ENCODE data around the gene IL18R1. TPM values are rescaled to one million over a fixed set of nuclear protein-coding genes. Genes with fewer than 3 reads are reported as not detected.

The IL18R1 gene
- total RNA-seq, 1 donor from 2014 or later: 2.4 TPM

DNA sequence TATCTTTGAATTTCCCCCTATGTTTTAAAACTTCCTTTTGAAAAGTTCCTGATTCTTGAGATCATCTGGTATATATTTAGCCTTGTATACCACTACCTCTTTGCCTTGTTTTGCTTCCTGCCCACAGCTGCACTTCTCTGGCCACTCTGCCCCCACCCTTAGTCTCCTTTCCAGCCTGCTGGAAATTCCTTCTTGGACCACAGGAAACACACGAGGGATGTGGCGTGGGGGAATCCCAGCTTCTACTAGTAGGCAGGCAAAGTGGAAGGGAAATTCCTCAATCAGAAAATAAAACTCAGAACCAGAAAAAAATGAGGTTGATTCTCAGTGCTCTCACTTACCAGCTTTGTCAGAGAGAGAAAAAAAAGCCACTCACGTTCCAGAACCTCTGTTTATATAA lies 80.7 kb downstream of the IL18R1 start:
- no peaks in the 10 kb centered on the region for H3K27me3 Mint-ChIP-seq (ENCODE audit: low read depth, unreplicated experiment)
- no peak overlapping the region for H3K4me3 Mint-ChIP-seq (ENCODE audit: unreplicated experiment)
- H4K20me1 ChIP-seq (ENCODE audit: insufficient read depth, low read length): no peaks in the 10 kb centered on the region
- H3K4me1 Mint-ChIP-seq (ENCODE audit: low read depth, unreplicated experiment): peaks cover 27% of the 10 kb centered on the region
- peak overlapping the region; percentile 42 for H3K4me2 ChIP-seq (ENCODE audit: low read length)
- TF ChIP-seq EZH2 (IDR thresholded peaks at IDR 0.05; ENCODE audit: insufficient read depth, low read length): no peak
- TF ChIP-seq, protein P1, sequence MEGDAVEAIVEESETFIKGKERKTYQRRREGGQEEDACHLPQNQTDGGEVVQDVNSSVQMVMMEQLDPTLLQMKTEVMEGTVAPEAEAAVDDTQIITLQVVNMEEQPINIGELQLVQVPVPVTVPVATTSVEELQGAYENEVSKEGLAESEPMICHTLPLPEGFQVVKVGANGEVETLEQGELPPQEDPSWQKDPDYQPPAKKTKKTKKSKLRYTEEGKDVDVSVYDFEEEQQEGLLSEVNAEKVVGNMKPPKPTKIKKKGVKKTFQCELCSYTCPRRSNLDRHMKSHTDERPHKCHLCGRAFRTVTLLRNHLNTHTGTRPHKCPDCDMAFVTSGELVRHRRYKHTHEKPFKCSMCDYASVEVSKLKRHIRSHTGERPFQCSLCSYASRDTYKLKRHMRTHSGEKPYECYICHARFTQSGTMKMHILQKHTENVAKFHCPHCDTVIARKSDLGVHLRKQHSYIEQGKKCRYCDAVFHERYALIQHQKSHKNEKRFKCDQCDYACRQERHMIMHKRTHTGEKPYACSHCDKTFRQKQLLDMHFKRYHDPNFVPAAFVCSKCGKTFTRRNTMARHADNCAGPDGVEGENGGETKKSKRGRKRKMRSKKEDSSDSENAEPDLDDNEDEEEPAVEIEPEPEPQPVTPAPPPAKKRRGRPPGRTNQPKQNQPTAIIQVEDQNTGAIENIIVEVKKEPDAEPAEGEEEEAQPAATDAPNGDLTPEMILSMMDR (IDR thresholded peaks at IDR 0.05; ENCODE audit: insufficient read depth, low read depth, low read length): no peak
- H3K27me3 ChIP-seq (ENCODE audit: insufficient read depth, low read length): no peaks in the 10 kb centered on the region
- no peaks in the 10 kb centered on the region for H3K9me3 Mint-ChIP-seq (ENCODE audit: unreplicated experiment)
- H3K36me3 ChIP-seq (ENCODE audit: insufficient read depth, low read length): no peaks in the 10 kb centered on the region
- no peak overlapping the region for H2AFZ ChIP-seq (ENCODE audit: low read depth, low read length)
- H3K27ac Mint-ChIP-seq (ENCODE audit: unreplicated experiment): peak overlapping the region; percentile 70
- DNase-seq (ENCODE audit: low read depth): peak; percentile 71
- FAIRE-seq: no peak
- no peaks in the 10 kb centered on the region for H3K79me2 ChIP-seq (ENCODE audit: insufficient read depth, low read length)
- H3K9ac ChIP-seq (ENCODE audit: low read length): no peak overlapping the region
- H3K4me1 ChIP-seq (ENCODE audit: insufficient read depth, low read length): peaks cover 11% of the 10 kb centered on the region
- H3K4me3 ChIP-seq (ENCODE audit: insufficient read depth, low read depth, low read length): no peak overlapping the region
- no peak overlapping the region for H3K27ac ChIP-seq (ENCODE audit: low read depth, low read length)
- no peaks in the 10 kb centered on the region for H3K9me3 ChIP-seq (ENCODE audit: insufficient read depth, low read depth, low read length)
- no peaks in the 10 kb centered on the region for H3K36me3 Mint-ChIP-seq (ENCODE audit: low read depth, unreplicated experiment)

DNA sequence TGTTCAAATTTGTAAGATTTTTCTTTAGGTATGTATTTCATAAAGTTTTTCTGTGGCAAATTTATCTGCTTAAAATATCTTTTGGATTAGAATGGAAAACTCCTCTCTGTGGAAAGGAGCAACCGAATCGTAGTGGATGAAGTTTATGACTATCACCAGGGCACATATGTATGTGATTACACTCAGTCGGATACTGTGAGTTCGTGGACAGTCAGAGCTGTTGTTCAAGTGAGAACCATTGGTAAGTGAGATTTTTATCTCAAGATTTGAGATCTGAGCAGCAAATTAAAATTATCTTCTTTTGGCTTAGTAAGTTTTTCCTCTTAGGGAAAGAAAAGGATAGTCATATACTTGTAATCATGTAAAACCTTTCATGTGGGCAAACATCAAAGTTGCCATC lies 81.5 kb downstream of the IL18R1 start:
- peaks cover 27% of the 10 kb centered on the region for H3K4me1 Mint-ChIP-seq (ENCODE audit: low read depth, unreplicated experiment)
- H4K20me1 ChIP-seq (ENCODE audit: insufficient read depth, low read length): no peaks in the 10 kb centered on the region
- H3K79me2 ChIP-seq (ENCODE audit: insufficient read depth, low read length): no peaks in the 10 kb centered on the region
- H2AFZ ChIP-seq (ENCODE audit: low read depth, low read length): no peak overlapping the region
- H3K9ac ChIP-seq (ENCODE audit: low read length): no peak overlapping the region
- DNase-seq (ENCODE audit: low read depth) (no peak), FAIRE-seq (no peak)
- H3K36me3 ChIP-seq (ENCODE audit: insufficient read depth, low read length): no peaks in the 10 kb centered on the region
- H3K4me1 ChIP-seq (ENCODE audit: insufficient read depth, low read length): peaks cover 11% of the 10 kb centered on the region
- H3K36me3 Mint-ChIP-seq (ENCODE audit: low read depth, unreplicated experiment): no peaks in the 10 kb centered on the region
- no peaks in the 10 kb centered on the region for H3K27me3 Mint-ChIP-seq (ENCODE audit: low read depth, unreplicated experiment)
- peak overlapping the region; percentile 70 for H3K27ac Mint-ChIP-seq (ENCODE audit: unreplicated experiment)
- H3K4me3 ChIP-seq (ENCODE audit: insufficient read depth, low read depth, low read length): no peak overlapping the region
- H3K9me3 ChIP-seq (ENCODE audit: insufficient read depth, low read depth, low read length): no peaks in the 10 kb centered on the region
- no peak overlapping the region for H3K4me3 Mint-ChIP-seq (ENCODE audit: unreplicated experiment)
- H3K27ac ChIP-seq (ENCODE audit: low read depth, low read length): no peak overlapping the region
- H3K27me3 ChIP-seq (ENCODE audit: insufficient read depth, low read length): no peaks in the 10 kb centered on the region
- no peaks in the 10 kb centered on the region for H3K9me3 Mint-ChIP-seq (ENCODE audit: unreplicated experiment)
- no peak overlapping the region for H3K4me2 ChIP-seq (ENCODE audit: low read length)
- TF ChIP-seq, protein P1 (IDR thresholded peaks at IDR 0.05; ENCODE audit: insufficient read depth, low read depth, low read length): no peak
- no peak for TF ChIP-seq EZH2 (IDR thresholded peaks at IDR 0.05; ENCODE audit: insufficient read depth, low read length)

DNA sequence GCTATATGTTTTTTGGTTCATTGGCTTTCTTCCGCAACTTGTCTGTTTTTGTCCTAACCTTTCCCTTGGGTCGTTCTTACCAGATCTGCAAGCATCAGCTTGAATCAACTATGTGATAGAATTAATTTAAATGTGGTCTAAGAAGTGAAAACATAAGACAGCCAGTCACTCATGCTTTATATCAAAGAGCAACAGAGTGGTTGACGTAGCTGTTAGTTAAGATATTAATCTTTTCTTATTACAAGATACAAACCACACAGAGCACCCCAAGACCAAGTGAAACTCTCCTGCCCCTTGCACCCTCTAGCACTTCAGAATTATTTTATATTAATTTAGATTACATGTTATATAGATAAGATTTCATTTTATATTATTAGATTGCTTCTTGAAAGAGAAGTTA lies 82.5 kb downstream of the IL18R1 start:
- Histone ChIP-seq H4K20me1 (ENCODE audit: insufficient read depth, low read length) (no peaks in the 10 kb centered on the region), H3K9ac (ENCODE audit: low read length) (no peak overlapping the region), H3K79me2 (ENCODE audit: insufficient read depth, low read length) (no peaks in the 10 kb centered on the region), H3K4me2 (ENCODE audit: low read length) (no peak overlapping the region), H3K4me1 (ENCODE audit: insufficient read depth, low read length) (peaks cover 11% of the 10 kb centered on the region), H3K36me3 (ENCODE audit: insufficient read depth, low read length) (no peaks in the 10 kb centered on the region), H3K9me3 (ENCODE audit: insufficient read depth, low read depth, low read length) (no peaks in the 10 kb centered on the region), H3K27me3 (ENCODE audit: insufficient read depth, low read length) (no peaks in the 10 kb centered on the region), H3K27ac (ENCODE audit: low read depth, low read length) (no peak overlapping the region), H3K4me3 (ENCODE audit: insufficient read depth, low read depth, low read length) (no peak overlapping the region), H2AFZ (ENCODE audit: low read depth, low read length) (no peak overlapping the region)
- Mint-ChIP-seq H3K27me3 (ENCODE audit: low read depth, unreplicated experiment) (no peaks in the 10 kb centered on the region), H3K27ac (ENCODE audit: unreplicated experiment) (no peak overlapping the region), H3K4me1 (ENCODE audit: low read depth, unreplicated experiment) (peaks cover 27% of the 10 kb centered on the region), H3K4me3 (ENCODE audit: unreplicated experiment) (no peak overlapping the region), H3K36me3 (ENCODE audit: low read depth, unreplicated experiment) (no peaks in the 10 kb centered on the region), H3K9me3 (ENCODE audit: unreplicated experiment) (no peaks in the 10 kb centered on the region)
- TF ChIP-seq EZH2 (IDR thresholded peaks at IDR 0.05; ENCODE audit: insufficient read depth, low read length): no peak
- TF ChIP-seq, protein P1 (IDR thresholded peaks at IDR 0.05; ENCODE audit: insufficient read depth, low read depth, low read length): no peak
- DNase-seq (ENCODE audit: low read depth) (no peak), FAIRE-seq (no peak)
